DND-41 (cell line): ENCODE results near the gene FOXK2.
"Not testable (repeated sequence)": the region's sequence is repeated elsewhere in the genome, so short reads cannot be mapped to it uniquely, and the experiment has no call there.

ENCODE experiments used
- EZH2 ChIP-seq: IDR thresholded peaks from 3 replicates; pipeline ENCODE4 v1.6.1; 2012; ENCODE audit warnings: borderline replicate concordance, low read depth, mild to moderate bottlenecking, moderate library complexity, low read length, inconsistent platforms; ENCODE audit not compliant: severe bottlenecking
- TF ChIP-seq, protein P1 (sequence below): IDR thresholded peaks from 2 replicates; pipeline ENCODE4 v1.5.1; 2012; ENCODE audit warnings: borderline replicate concordance, low read length, moderate library complexity, mild to moderate bottlenecking; ENCODE audit not compliant: poor library complexity, severe bottlenecking; ENCODE audit errors: extremely low read depth

DNA sequence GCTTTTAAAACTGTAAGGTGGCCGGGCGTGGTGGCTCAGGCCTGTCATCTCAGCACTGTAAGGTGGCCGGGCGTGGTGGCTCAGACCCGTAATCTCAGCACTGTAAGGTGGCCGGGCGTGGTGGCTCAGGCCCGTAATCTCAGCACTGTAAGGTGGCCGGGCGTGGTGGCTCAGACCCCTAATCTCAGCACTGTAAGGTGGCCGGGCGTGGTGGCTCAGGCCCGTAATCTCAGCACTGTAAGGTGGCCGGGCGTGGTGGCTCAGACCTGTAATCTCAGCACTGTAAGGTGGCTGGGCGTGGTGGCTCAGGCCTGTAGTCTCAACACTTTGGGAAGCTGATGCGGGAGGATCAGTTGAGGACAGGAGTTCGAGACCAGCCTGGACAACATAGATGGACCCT lies 19.5 kb downstream of the FOXK2 start:
- TF ChIP-seq, protein P1, sequence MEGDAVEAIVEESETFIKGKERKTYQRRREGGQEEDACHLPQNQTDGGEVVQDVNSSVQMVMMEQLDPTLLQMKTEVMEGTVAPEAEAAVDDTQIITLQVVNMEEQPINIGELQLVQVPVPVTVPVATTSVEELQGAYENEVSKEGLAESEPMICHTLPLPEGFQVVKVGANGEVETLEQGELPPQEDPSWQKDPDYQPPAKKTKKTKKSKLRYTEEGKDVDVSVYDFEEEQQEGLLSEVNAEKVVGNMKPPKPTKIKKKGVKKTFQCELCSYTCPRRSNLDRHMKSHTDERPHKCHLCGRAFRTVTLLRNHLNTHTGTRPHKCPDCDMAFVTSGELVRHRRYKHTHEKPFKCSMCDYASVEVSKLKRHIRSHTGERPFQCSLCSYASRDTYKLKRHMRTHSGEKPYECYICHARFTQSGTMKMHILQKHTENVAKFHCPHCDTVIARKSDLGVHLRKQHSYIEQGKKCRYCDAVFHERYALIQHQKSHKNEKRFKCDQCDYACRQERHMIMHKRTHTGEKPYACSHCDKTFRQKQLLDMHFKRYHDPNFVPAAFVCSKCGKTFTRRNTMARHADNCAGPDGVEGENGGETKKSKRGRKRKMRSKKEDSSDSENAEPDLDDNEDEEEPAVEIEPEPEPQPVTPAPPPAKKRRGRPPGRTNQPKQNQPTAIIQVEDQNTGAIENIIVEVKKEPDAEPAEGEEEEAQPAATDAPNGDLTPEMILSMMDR = not testable (repeated sequence)
- TF ChIP-seq EZH2 = not testable (repeated sequence)
